HepG2 (cell line): Measurements from ENCODE around the gene SLC17A9. TPM values are rescaled to one million over a fixed set of nuclear protein-coding genes. Genes with fewer than 3 reads are reported as not detected.
A peak's percentile ranks its signal among the peaks of the same experiment; 100 is the strongest.

Source experiments
- DMTF1 ChIP-seq: sonication (generic); formaldehyde crosslinking; IDR thresholded peaks from 2 replicates; pipeline ENCODE4 v1.4.0; 2020; ENCODE audit warnings: mild to moderate bottlenecking, missing genetic modification reagents
- EP300 ChIP-seq, 3 experiments: sonication (generic) in 1 of 3; formaldehyde crosslinking in 1 of 3; IDR thresholded peaks; 2 replicates each; pipeline versions ENCODE4 v1.5.1 to v1.6.1; 2011 to 2020; ENCODE audit warnings: low read depth in 2 of 3, low read length in 2 of 3, borderline replicate concordance in 1 of 3, improper control_type of control experiment in 1 of 3, mild to moderate bottlenecking in 1 of 3, missing genetic modification reagents in 1 of 3, moderate library complexity in 1 of 3
- FLYWCH1 ChIP-seq: sonication (generic); formaldehyde crosslinking; IDR thresholded peaks from 2 replicates; pipeline ENCODE4 v1.8.1; 2023; ENCODE audit warnings: mild to moderate bottlenecking, missing genetic modification reagents
- FOXA3 ChIP-seq: IDR thresholded peaks from 2 replicates; pipeline ENCODE4 v1.6.1; 2016; ENCODE audit warnings: missing genetic modification reagents, missing compliant biosample characterization
- FOXK2 ChIP-seq: fragments of 450-650 bp; IDR thresholded peaks from 2 replicates; pipeline ENCODE4 v1.6.1; 2016
- GRHL1 ChIP-seq: sonication (generic); formaldehyde crosslinking; conservative IDR thresholded peaks from 2 replicates; pipeline ENCODE4 v1.8.0; 2022; ENCODE audit warnings: missing genetic modification reagents
- HDAC2 ChIP-seq: sonication (generic); formaldehyde crosslinking; IDR thresholded peaks from 2 replicates; pipeline ENCODE4 v1.4.0; 2020; ENCODE audit warnings: missing genetic modification reagents
- PAF1 ChIP-seq: IDR thresholded peaks from 2 replicates; pipeline ENCODE4 v1.6.1; 2016; ENCODE audit warnings: missing genetic modification reagents, missing compliant biosample characterization
- RNF2 ChIP-seq: fragments of 450-650 bp; conservative IDR thresholded peaks from 2 replicates; pipeline ENCODE4 v1.6.1; 2016; ENCODE audit warnings: low read depth
- SALL1 ChIP-seq: sonication (generic); formaldehyde crosslinking; IDR thresholded peaks from 2 replicates; pipeline ENCODE4 v1.8.0; 2022; ENCODE audit warnings: mild to moderate bottlenecking, missing genetic modification reagents
- SYNCRIP ChIP-seq: fragments of 200-400 bp; formaldehyde crosslinking; IDR thresholded peaks from 2 replicates; pipeline ENCODE4 v1.6.1; 2018; ENCODE audit warnings: mild to moderate bottlenecking, low read depth, low read length; ENCODE audit not compliant: insufficient read depth
- TEF ChIP-seq: sonication (generic); formaldehyde crosslinking; IDR thresholded peaks from 2 replicates; pipeline ENCODE4 v1.5.0; 2020; ENCODE audit warnings: missing genetic modification reagents
- ZBTB10 ChIP-seq: sonication (generic); formaldehyde crosslinking; IDR thresholded peaks from 2 replicates; pipeline ENCODE4 v1.4.0; 2020; ENCODE audit warnings: missing genetic modification reagents, borderline replicate concordance
- ZFP62 ChIP-seq: sonication (generic); formaldehyde crosslinking; IDR thresholded peaks from 2 replicates; pipeline ENCODE4 v1.4.0; 2020; ENCODE audit warnings: missing genetic modification reagents
- ZNF646 ChIP-seq: sonication (generic); formaldehyde crosslinking; IDR thresholded peaks from 2 replicates; pipeline ENCODE4 v1.9.0; 2021; ENCODE audit warnings: mild to moderate bottlenecking, missing genetic modification reagents
- polyA plus RNA-seq, 8 experiments: library from polyadenylated mRNA; depleted of rRNA in 3 of 8; stranded (reverse) in 7 of 8; unstranded in 1 of 8; fragments of >200 nt; fragmentation: Illumina TruSeq in 4 of 8; extraction: Trizol in 4 of 8; gene quantifications; 2 replicates each; pipeline versions ENCODE4 v1.2.1 to v1.2.3, GENCODE V29; 2011 to 2016; ENCODE audit warnings: low read depth in 4 of 8, missing spikeins in 1 of 8, mixed read lengths in 1 of 8; ENCODE audit not compliant: insufficient read depth in 1 of 8
- total RNA-seq, 5 experiments: library from RNA; depleted of rRNA; stranded (reverse); fragments of >200 nt; fragmentation: Illumina TruSeq; extraction: Trizol; gene quantifications; 2 replicates each; pipeline ENCODE4 v1.2.3, GENCODE V29; 2016; ENCODE audit warnings: low read depth in 1 of 5

The SLC17A9 gene
- total and polyA plus RNA-seq, 2 of the 13 experiments (the other 11 are each of a cell fraction or from before 2014, with no cell fraction given) = 110 to 191 TPM

- TF ChIP-seq ZNF646 = no peak; the same call in none of the 2 replicates
- peak; percentile 91 for TF ChIP-seq SALL1
- TF ChIP-seq FLYWCH1 (CRISPR knock-in tag) = no peak
- peak; percentile 79 for TF ChIP-seq FOXA3
- TF ChIP-seq FOXK2 = no peak
- TF ChIP-seq TEF = no peak
- no peak for TF ChIP-seq ZFP62 (CRISPR knock-in tag)
- TF ChIP-seq RNF2 = no peak; the same call in 1 of the 2 replicates
- TF ChIP-seq ZBTB10 (CRISPR knock-in tag) = peak; percentile 55; the same call in 1 of the 2 replicates
- peak; percentile 88 for TF ChIP-seq HDAC2 (CRISPR knock-in tag)
- TF ChIP-seq SYNCRIP = no peak
- no peak for TF ChIP-seq PAF1 (CRISPR knock-in tag)
- TF ChIP-seq DMTF1 (CRISPR knock-in tag) = no peak
- peak; percentile 20 to 46; a peak in 2 of 4 replicates for TF ChIP-seq EP300 (IDR thresholded peaks at IDR 0.05; ENCODE audit: low read depth in 2 of 2, low read length in 2 of 2)
- TF ChIP-seq EP300 (CRISPR knock-in tag; IDR thresholded peaks at IDR 0.05; ENCODE audit: borderline replicate concordance) = peak; percentile 29; the same call in 1 of the 2 replicates
- TF ChIP-seq GRHL1 (CRISPR knock-in tag) = no peak
These were observed at the start of gene SLC17A9 (continued) for GRCh38 chr20:62952373-62952967.
